NCI-H1105 (cell line): ENCODE data around the gene TIGD3.
A peak's percentile ranks its signal among the peaks of the same experiment; 100 is the strongest.

Source experiments
- DNase-seq: peaks from one replicate; lab custom pipeline; 2025; lab: John Stamatoyannopoulos, UW

TIGD3 gene

GRCh38 chr11:65370659-65371049, 16.1 kb downstream of the TIGD3 start:
- DNase-seq: no peak

- no peak for DNase-seq
Measured at GRCh38 chr11:65373839-65374580, 19.5 kb downstream of the TIGD3 start.

GRCh38 chr11:65375012-65375411, 20.5 kb downstream of the TIGD3 start:
- no peak for DNase-seq

- no peak for DNase-seq
Measured at GRCh38 chr11:65376138-65376713, 21.7 kb downstream of the TIGD3 start.

- no peak for DNase-seq
Measured at GRCh38 chr11:65377036-65377435, 22.5 kb downstream of the TIGD3 start.

- DNase-seq: no peak
Measured at GRCh38 chr11:65377777-65378176, 23.2 kb downstream of the TIGD3 start.

GRCh38 chr11:65378208-65378927, 23.8 kb downstream of the TIGD3 start:
- no peak for DNase-seq

- DNase-seq: no peak
Measured at GRCh38 chr11:65378928-65379638, 24.5 kb downstream of the TIGD3 start.

- no peak for DNase-seq
Measured at GRCh38 chr11:65379698-65380459, 25.3 kb downstream of the TIGD3 start.

GRCh38 chr11:65380460-65381119, 26.0 kb downstream of the TIGD3 start:
- no peak for DNase-seq

GRCh38 chr11:65381716-65382032, 27.1 kb downstream of the TIGD3 start:
- no peak for DNase-seq

GRCh38 chr11:65382033-65382803, 27.7 kb downstream of the TIGD3 start, which contains the start of gene SLC25A45:
TSS of gene SLC25A45 (minus strand) at chr11:65382646. CDS start at chr11:65381951, 695 bp downstream.
- DNase-seq: peak; percentile 94

GRCh38 chr11:65382804-65383368, 28.3 kb downstream of the TIGD3 start:
- peak; percentile 94 for DNase-seq

- DNase-seq: no peak
Measured at GRCh38 chr11:65383778-65384177, 29.2 kb downstream of the TIGD3 start.

GRCh38 chr11:65384301-65384889, 29.8 kb downstream of the TIGD3 start:
- DNase-seq: no peak

GRCh38 chr11:65386307-65387140, 32.0 kb downstream of the TIGD3 start, which contains the start of gene FRMD8:
TSS of gene FRMD8 (plus strand) at chr11:65386637. CDS start at chr11:65387037, 400 bp downstream.
- peak; percentile 81 for DNase-seq

GRCh38 chr11:65388731-65389130, 34.2 kb downstream of the TIGD3 start:
- no peak for DNase-seq

GRCh38 chr11:65389294-65389980, 34.9 kb downstream of the TIGD3 start:
- DNase-seq: no peak
